HCT116 (cell line): ENCODE results near the gene BRSK2. TPM values are rescaled to one million over a fixed set of nuclear protein-coding genes. Genes with fewer than 3 reads are reported as not detected.

Experiments used
- ATAC-seq: fragments of 200-7000 bp; cut with Tn5 transposase; 2 replicates; pipeline ENCODE4 v1.9.1; 2020; ENCODE audit warnings: mild to moderate bottlenecking, moderate library complexity
- BruUV-seq: library from RNA; stranded (reverse); fragments of 400-500 nt; replicated peaks from 2 replicates; lab custom pipeline; 2021; lab: Mats Ljungman, UMichigan
- CTCF ChIA-PET: fragments of 300-600 bp; sonication (Branson Sonifier 250); formaldehyde crosslinking; loops from one replicate; lab custom pipeline; 2021; ENCODE audit warnings: antibody characterized with exemption; lab: Charles Lee
- POLR2A ChIA-PET: fragments of 300-600, 350-600 bp; sonication (Branson Sonifier 250); formaldehyde crosslinking; loops from one replicate; lab custom pipeline; 2021; ENCODE audit warnings: antibody characterized with exemption; lab: Charles Lee
- RAD21 ChIA-PET, 2 experiments: fragments of 300-600 bp; sonication (Branson Sonifier 250); formaldehyde crosslinking; loops; one replicate each; lab custom pipeline; 2023; ENCODE audit warnings: low total read pairs in 2 of 2; ENCODE audit not compliant: uncharacterized antibody in 2 of 2, unreplicated experiment in 2 of 2, low non-redundant PET in 1 of 2; lab: Charles Lee
- DNase-seq: peaks from one replicate; pipeline ENCODE4 v3.0.0-alpha.2; 2010; ENCODE audit warnings: low read depth, low spot score
- H2AFZ ChIP-seq: fragments of 200-600 bp; shearing (Covaris generic), sonication (generic); 2 replicates; pipeline ENCODE4 v1.6.1; 2017; ENCODE audit warnings: low read depth, mixed run types, mixed read lengths, antibody characterized with exemption, low read length; ENCODE audit not compliant: poor library complexity, severe bottlenecking
- H3K27ac ChIP-seq: 2 replicates; pipeline ENCODE4 v1.5.1; 2012; ENCODE audit warnings: low read depth, low read length
- H3K27me3 ChIP-seq: fragments of 200-600 bp; sonication (generic); 2 replicates; pipeline ENCODE4 v1.6.1; 2016; ENCODE audit warnings: mixed run types, low read length, mixed read lengths; ENCODE audit not compliant: insufficient read depth
- H3K36me3 ChIP-seq, 2 experiments: fragments of 200-500 bp in 1 of 2; fragments of 200-600 bp in 1 of 2; sonication (Bioruptor generic) in 1 of 2; sonication (generic) in 1 of 2; 2 replicates each; pipeline versions ENCODE4 v1.5.1 to v1.6.1; 2014 to 2016; ENCODE audit warnings: low read length in 2 of 2, inconsistent platforms in 1 of 2, mixed read lengths in 1 of 2, mixed run types in 1 of 2; ENCODE audit not compliant: insufficient read depth in 2 of 2, control insufficient read depth in 1 of 2
- H3K4me1 ChIP-seq, 2 experiments: fragments of 200-600 bp in 1 of 2; sonication (generic) in 1 of 2; 2 replicates each; pipeline versions ENCODE4 v1.5.1 to v1.6.1; 2012 to 2017; ENCODE audit warnings: low read length in 2 of 2, inconsistent platforms in 1 of 2, mild to moderate bottlenecking in 1 of 2, mixed read lengths in 1 of 2, mixed run types in 1 of 2, moderate library complexity in 1 of 2; ENCODE audit not compliant: insufficient read depth in 2 of 2, control insufficient read depth in 1 of 2
- H3K4me2 ChIP-seq: fragments of 200-600 bp; sonication (generic); 2 replicates; pipeline ENCODE4 v1.6.1; 2017; ENCODE audit warnings: mixed run types, low read length, mixed read lengths
- H3K4me3 ChIP-seq, 2 experiments: fragments of 200-600 bp in 1 of 2; sonication (generic) in 1 of 2; replicated peaks in 1 of 2; 2 replicates each; pipeline ENCODE4 v1.5.1; 2011 to 2016; ENCODE audit warnings: low read length in 2 of 2, control low read depth in 1 of 2, low read depth in 1 of 2, mild to moderate bottlenecking in 1 of 2, mixed read lengths in 1 of 2, mixed run types in 1 of 2
- H3K79me2 ChIP-seq: fragments of 200-600 bp; sonication (generic); 2 replicates; pipeline ENCODE4 v1.6.1; 2017; ENCODE audit warnings: mild to moderate bottlenecking, mixed run types, low read length, moderate library complexity, mixed read lengths; ENCODE audit not compliant: insufficient read depth
- H3K9ac ChIP-seq: fragments of 200-600 bp; sonication (generic); 2 replicates; pipeline ENCODE4 v1.6.1; 2016; ENCODE audit warnings: low read length, mixed read lengths
- H3K9me2 ChIP-seq: fragments of 200-600 bp; sonication (generic), shearing (Covaris generic); 2 replicates; pipeline ENCODE4 v1.6.1; 2017; ENCODE audit warnings: mixed run types, mild to moderate bottlenecking, moderate library complexity; ENCODE audit not compliant: insufficient read depth
- H3K9me3 ChIP-seq, 2 experiments: fragments of 200-500 bp in 1 of 2; fragments of 200-600 bp in 1 of 2; sonication (Bioruptor generic) in 1 of 2; sonication (generic) in 1 of 2; 2 replicates each; pipeline ENCODE4 v1.6.1; 2014 to 2017; ENCODE audit warnings: low read length in 2 of 2, mixed read lengths in 2 of 2, inconsistent platforms in 1 of 2, low read depth in 1 of 2, mild to moderate bottlenecking in 1 of 2, mixed run types in 1 of 2, moderate library complexity in 1 of 2; ENCODE audit not compliant: control insufficient read depth in 1 of 2, insufficient read depth in 1 of 2
- H4K20me1 ChIP-seq: fragments of 200-600 bp; sonication (generic), shearing (Covaris generic); 2 replicates; pipeline ENCODE4 v1.6.1; 2017; ENCODE audit warnings: mixed run types, mild to moderate bottlenecking, moderate library complexity; ENCODE audit not compliant: insufficient read depth
- CBX3 ChIP-seq: IDR thresholded peaks from 2 replicates; pipeline ENCODE4 v1.6.1; 2012; ENCODE audit warnings: low read depth
- EZH2phosphoT487 ChIP-seq: fragments of 200-600 bp; IDR thresholded peaks from 2 replicates; pipeline ENCODE4 v1.6.1; 2018; ENCODE audit warnings: antibody characterized with exemption, borderline replicate concordance
- JUND ChIP-seq: IDR thresholded peaks from 2 replicates; pipeline ENCODE4 v1.6.1; 2012
- POLR2A ChIP-seq: IDR thresholded peaks from 2 replicates; pipeline ENCODE4 v1.7.0; 2011; ENCODE audit warnings: borderline replicate concordance; ENCODE audit not compliant: insufficient read depth, insufficient read length; ENCODE audit errors: extremely low read depth
- POLR2AphosphoS5 ChIP-seq: IDR thresholded peaks from 2 replicates; pipeline ENCODE4 v1.6.1; 2011; ENCODE audit warnings: mild to moderate bottlenecking, low read depth, low read length, moderate library complexity
- RAD21 ChIP-seq: IDR thresholded peaks from 2 replicates; pipeline ENCODE4 v1.6.1; 2012; ENCODE audit warnings: low read depth, mild to moderate bottlenecking
- SRF ChIP-seq: IDR thresholded peaks from 2 replicates; pipeline ENCODE4 v1.6.1; 2012; ENCODE audit warnings: low read depth
- TCF7L2 ChIP-seq: IDR thresholded peaks from 2 replicates; pipeline ENCODE4 v1.7.0; 2011; ENCODE audit warnings: borderline replicate concordance, inconsistent platforms; ENCODE audit not compliant: insufficient read depth, insufficient read length; ENCODE audit errors: extremely low read depth
- YY1 ChIP-seq: IDR thresholded peaks from 2 replicates; pipeline ENCODE4 v1.6.1; 2011; ENCODE audit warnings: low read length, low read depth, moderate library complexity, mild to moderate bottlenecking; ENCODE audit not compliant: insufficient replicate concordance; ENCODE audit errors: extremely low read depth
- ZFX ChIP-seq: fragments of 450-650 bp; IDR thresholded peaks from 2 replicates; pipeline ENCODE4 v1.6.1; 2017
- ZNF274 ChIP-seq: fragments of 200-500 bp; sonication (Bioruptor generic); IDR thresholded peaks from 2 replicates; pipeline ENCODE4 v1.6.1; 2014; ENCODE audit warnings: mild to moderate bottlenecking, low read depth, low read length, inconsistent platforms
- intact Hi-C: fragments of 100-400 bp; cut with micrococcal nuclease; formaldehyde crosslinking; loops from 2 replicates; pipeline ENCODE4 v1.10.0; 2022
- total RNA-seq: library from RNA; stranded (reverse); gene quantifications from one replicate; pipeline ENCODE4 v1.2.1, GENCODE V29; 2021; ENCODE audit not compliant: unreplicated experiment
- TF ChIP-seq, protein P1 (sequence below), 3 experiments: fragments of 200-600 bp in 1 of 3; sonication (generic) in 1 of 3; IDR thresholded peaks in 2 of 3; conservative IDR thresholded peaks in 1 of 3; 2 replicates each; pipeline ENCODE4 v1.5.1; 2012 to 2017; ENCODE audit warnings: low read depth in 2 of 3, low read length in 2 of 3, antibody characterized with exemption in 1 of 3, borderline replicate concordance in 1 of 3, control low read depth in 1 of 3, mild to moderate bottlenecking in 1 of 3, mixed read lengths in 1 of 3, mixed run types in 1 of 3, moderate library complexity in 1 of 3; ENCODE audit not compliant: insufficient read depth in 1 of 3

The BRSK2 gene
- total RNA-seq, 1 experiment from 2014 or later, result 14.0 TPM

- H3K27ac ChIP-seq, result no peak overlapping the region
- H3K27me3 ChIP-seq, result no peaks in the 10 kb centered on the region
- no peaks in the 10 kb centered on the region; the same call in 1 of the 2 replicates for H3K79me2 ChIP-seq
- intact Hi-C loops, result no loop called here
- DNase-seq (no peak), ATAC-seq (no peak)
- no peaks in the 10 kb centered on the region for H3K9me3 ChIP-seq
- CTCF ChIA-PET, result no interaction called here
- RAD21 ChIA-PET, result no interaction called here
- no peaks in the 10 kb centered on the region for H3K9me2 ChIP-seq
- H3K36me3 ChIP-seq, result no peaks in the 10 kb centered on the region
- H3K4me1 ChIP-seq, result peaks cover 0 to under 1% of the 10 kb centered on the region in 2 experiments; a peak in 1 of 4 replicates
- no peak for TF ChIP-seq SRF
- no peak for TF ChIP-seq JUND
- TF ChIP-seq POLR2A, result no peak
- no peak for TF ChIP-seq RAD21
- TF ChIP-seq ZNF274, result no peak
- TF ChIP-seq TCF7L2, result no peak
- TF ChIP-seq, protein P1, sequence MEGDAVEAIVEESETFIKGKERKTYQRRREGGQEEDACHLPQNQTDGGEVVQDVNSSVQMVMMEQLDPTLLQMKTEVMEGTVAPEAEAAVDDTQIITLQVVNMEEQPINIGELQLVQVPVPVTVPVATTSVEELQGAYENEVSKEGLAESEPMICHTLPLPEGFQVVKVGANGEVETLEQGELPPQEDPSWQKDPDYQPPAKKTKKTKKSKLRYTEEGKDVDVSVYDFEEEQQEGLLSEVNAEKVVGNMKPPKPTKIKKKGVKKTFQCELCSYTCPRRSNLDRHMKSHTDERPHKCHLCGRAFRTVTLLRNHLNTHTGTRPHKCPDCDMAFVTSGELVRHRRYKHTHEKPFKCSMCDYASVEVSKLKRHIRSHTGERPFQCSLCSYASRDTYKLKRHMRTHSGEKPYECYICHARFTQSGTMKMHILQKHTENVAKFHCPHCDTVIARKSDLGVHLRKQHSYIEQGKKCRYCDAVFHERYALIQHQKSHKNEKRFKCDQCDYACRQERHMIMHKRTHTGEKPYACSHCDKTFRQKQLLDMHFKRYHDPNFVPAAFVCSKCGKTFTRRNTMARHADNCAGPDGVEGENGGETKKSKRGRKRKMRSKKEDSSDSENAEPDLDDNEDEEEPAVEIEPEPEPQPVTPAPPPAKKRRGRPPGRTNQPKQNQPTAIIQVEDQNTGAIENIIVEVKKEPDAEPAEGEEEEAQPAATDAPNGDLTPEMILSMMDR (IDR thresholded peaks at IDR 0.05 in 2 of 3, conservative IDR thresholded peaks at IDR 0.05 in 1 of 3; ENCODE audit: borderline replicate concordance in 1 of 3, insufficient read depth in 1 of 3, low read depth in 2 of 3, low read length in 2 of 3), result no peak
- TF ChIP-seq CBX3, result no peak
- TF ChIP-seq ZFX, result no peak
- no peak for TF ChIP-seq YY1
- TF ChIP-seq EZH2phosphoT487, result no peak
- no peak for TF ChIP-seq POLR2AphosphoS5
- BruUV-seq, result no TSS peak
- POLR2A ChIA-PET, result no interaction called here
- H3K9ac ChIP-seq, result no peak overlapping the region
- H3K4me3 ChIP-seq, result no peak overlapping the region
- H2AFZ ChIP-seq, result no peak overlapping the region
- H3K4me2 ChIP-seq, result no peak overlapping the region
- no peaks in the 10 kb centered on the region for H4K20me1 ChIP-seq
These were observed 90.0 kb downstream of the BRSK2 start for GRCh38 chr11:1479678-1480118.
